Left ventricle myocardium inferior (tissue), 1 donor: Measurements from ENCODE around the gene PALLD. TPM values are rescaled to one million over a fixed set of nuclear protein-coding genes. Genes with fewer than 3 reads are reported as not detected.

Experiments used
- DNase-seq: peaks from one replicate; pipeline ENCODE4 v3.0.0-alpha.2; 2020
- H3K27ac ChIP-seq: fragments of 200-600 bp; replicated peaks from 2 replicates; pipeline ENCODE4 v1.8.0; 2021
- H3K27me3 ChIP-seq: fragments of 200-600 bp; 2 replicates; pipeline ENCODE4 v1.8.0; 2021; ENCODE audit warnings: low read depth
- H3K36me3 ChIP-seq: fragments of 200-600 bp; 2 replicates; pipeline ENCODE4 v1.8.0; 2021
- H3K4me1 ChIP-seq: fragments of 200-600 bp; 2 replicates; pipeline ENCODE4 v1.8.0; 2021
- H3K4me3 ChIP-seq: fragments of 200-600 bp; 2 replicates; pipeline ENCODE4 v1.8.0; 2021; ENCODE audit warnings: mild to moderate bottlenecking, moderate library complexity
- H3K9me3 ChIP-seq: fragments of 200-600 bp; replicated peaks from 2 replicates; pipeline ENCODE4 v1.8.0; 2021
- CTCF ChIP-seq: fragments of 200-600 bp; IDR thresholded peaks from 2 replicates; pipeline ENCODE4 v1.8.0; 2021; ENCODE audit warnings: antibody characterized with exemption, mild to moderate bottlenecking, borderline replicate concordance
- intact Hi-C: fragments of 100-400 bp; cut with micrococcal nuclease; formaldehyde crosslinking; loops from one replicate; pipeline ENCODE4 v1.11.0; 2022
- total RNA-seq: library from RNA; stranded (reverse); fragmentation: NEBNext Ultra II Directional; extraction: Animal tissue kit (Norgen Biotek cat#: 25700); gene quantifications from one replicate; pipeline ENCODE4 v1.2.1, GENCODE V29; 2021
- donor health status: DM: no; HTN: yes; CAD: no; lungs with severe emphysema.

The PALLD gene
- total RNA-seq, 1 donor from 2014 or later, result 871 TPM

DNA sequence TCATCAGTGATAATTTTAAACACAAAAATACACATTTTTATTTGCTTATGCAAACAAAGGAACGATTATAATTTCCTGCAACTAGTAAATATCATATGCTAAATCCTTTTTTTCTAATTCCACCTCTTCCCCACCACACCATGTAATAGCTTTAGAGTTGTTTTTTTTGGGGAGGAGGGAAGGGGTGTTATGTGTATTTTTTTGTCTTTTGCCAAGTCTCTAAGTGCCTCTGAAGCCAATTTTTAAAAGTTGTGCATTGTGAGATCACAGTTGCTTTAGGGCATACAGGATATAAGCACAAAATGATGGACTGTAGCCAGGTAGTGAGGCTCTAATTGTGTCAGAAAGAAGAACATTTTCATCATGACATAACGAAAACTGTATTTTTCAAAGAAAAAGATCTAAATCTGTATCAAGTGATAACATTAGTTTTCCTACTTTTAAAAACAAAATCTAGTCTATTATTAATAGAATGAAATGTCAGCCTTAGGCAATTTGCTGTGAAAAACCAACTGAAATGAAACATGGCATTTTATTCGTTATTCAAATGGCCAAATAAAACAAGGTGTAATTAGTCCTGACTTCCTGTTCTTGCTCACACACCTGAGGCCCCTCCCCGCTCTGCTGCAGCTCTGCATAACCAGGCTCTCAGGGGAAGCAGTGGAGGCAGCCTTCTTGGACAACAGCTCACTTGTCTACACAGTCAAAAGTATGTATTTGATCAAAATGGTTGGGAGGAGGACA, 157.4 kb downstream of the PALLD start:
- H3K9me3 ChIP-seq, result no peaks in the 10 kb centered on the region
- H3K4me1 ChIP-seq, result peaks cover 34% of the 10 kb centered on the region
- no peak for TF ChIP-seq CTCF
- no peak for DNase-seq
- no peaks in the 10 kb centered on the region for H3K27me3 ChIP-seq
- no peak overlapping the region for H3K4me3 ChIP-seq
- no peaks in the 10 kb centered on the region for H3K36me3 ChIP-seq
- intact Hi-C loops, result no loop called here
- H3K27ac ChIP-seq, result no peak overlapping the region

DNA sequence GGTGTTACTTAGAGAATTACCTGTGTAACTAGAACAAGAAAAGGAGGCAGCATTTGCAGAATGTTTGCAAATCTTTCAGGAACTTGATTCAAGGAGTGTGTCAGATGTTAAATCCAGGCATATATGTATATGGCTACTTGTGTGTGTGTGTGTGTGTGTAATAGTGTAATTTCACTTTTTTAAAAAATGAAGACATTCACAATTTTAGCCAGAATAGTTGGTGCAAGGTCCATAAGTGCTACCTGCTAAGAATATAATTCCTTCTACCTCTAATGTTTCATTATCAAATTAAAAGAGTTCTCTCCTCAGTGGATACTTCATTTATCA, 158.0 kb downstream of the PALLD start:
- intact Hi-C loops, result no loop called here
- no peak for DNase-seq
- no peak for TF ChIP-seq CTCF

GRCh38 chr4:168655182-168655581, 158.3 kb downstream of the PALLD start:
- TF ChIP-seq CTCF, result no peak
- H3K27ac ChIP-seq, result no peak overlapping the region

More for the DNA sequence above, 158.0 kb downstream of the PALLD start:
- no peaks in the 10 kb centered on the region for H3K36me3 ChIP-seq
- no peak overlapping the region for H3K4me3 ChIP-seq
- no peak overlapping the region for H3K27ac ChIP-seq
- H3K27me3 ChIP-seq, result no peaks in the 10 kb centered on the region
- peaks cover 39% of the 10 kb centered on the region for H3K4me1 ChIP-seq
- no peaks in the 10 kb centered on the region for H3K9me3 ChIP-seq

GRCh38 chr4:168656055-168656660, 159.3 kb downstream of the PALLD start:
- no peak for DNase-seq
- H3K36me3 ChIP-seq, result no peaks in the 10 kb centered on the region
- TF ChIP-seq CTCF, result no peak
- H3K27me3 ChIP-seq, result no peaks in the 10 kb centered on the region
- H3K4me3 ChIP-seq, result no peak overlapping the region
- intact Hi-C loops, result no loop called here
- H3K9me3 ChIP-seq, result no peaks in the 10 kb centered on the region
- no peak overlapping the region for H3K27ac ChIP-seq
- peaks cover 43% of the 10 kb centered on the region for H3K4me1 ChIP-seq

More at GRCh38 chr4:168655182-168655581, 158.3 kb downstream of the PALLD start:
- no peaks in the 10 kb centered on the region for H3K9me3 ChIP-seq
- intact Hi-C loops, result no loop called here
- H3K27me3 ChIP-seq, result no peaks in the 10 kb centered on the region
- H3K4me1 ChIP-seq, result peaks cover 43% of the 10 kb centered on the region
- H3K36me3 ChIP-seq, result no peaks in the 10 kb centered on the region
- no peak overlapping the region for H3K4me3 ChIP-seq
- no peak for DNase-seq

DNA sequence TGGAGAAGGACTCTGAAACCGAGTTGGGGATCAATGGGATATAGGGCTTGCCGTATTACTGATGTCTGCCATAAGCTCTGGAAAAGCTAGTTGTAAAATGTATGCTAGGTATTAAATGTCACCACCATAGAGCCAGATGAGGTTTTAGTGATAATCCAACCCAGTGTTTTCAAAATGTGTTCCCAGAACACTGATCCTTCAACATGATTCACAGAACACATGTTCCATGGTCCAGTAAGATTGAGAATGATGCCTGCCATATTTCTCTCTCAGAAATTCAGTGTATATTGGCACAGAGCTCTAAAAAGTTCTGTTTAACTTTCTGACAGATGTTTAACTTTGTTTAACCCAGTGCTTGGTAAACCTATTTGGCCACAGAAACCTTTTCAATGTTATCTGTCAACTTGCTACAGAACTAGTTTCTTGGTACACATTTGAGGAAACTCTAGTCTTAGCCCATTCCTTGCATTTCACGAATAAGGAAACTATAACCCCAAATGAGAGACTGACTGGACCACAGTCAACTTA, 160.2 kb downstream of the PALLD start:
- peaks cover 43% of the 10 kb centered on the region for H3K4me1 ChIP-seq
- H3K36me3 ChIP-seq, result no peaks in the 10 kb centered on the region
- H3K4me3 ChIP-seq, result no peak overlapping the region
- no peaks in the 10 kb centered on the region for H3K27me3 ChIP-seq
- DNase-seq, result no peak
- intact Hi-C loops, result no loop called here
- H3K27ac ChIP-seq, result no peak overlapping the region
- no peak for TF ChIP-seq CTCF
- H3K9me3 ChIP-seq, result no peaks in the 10 kb centered on the region
